ENCODE results near the gene PLEKHM1.
A peak's percentile ranks its signal among the peaks of the same experiment; 100 is the strongest.
"Not testable (repeated sequence)": the region's sequence is repeated elsewhere in the genome, so short reads cannot be mapped to it uniquely, and the experiment has no call there.

The PLEKHM1 gene

GRCh38 chr17:45443371-45444260 is 46.9 kb downstream of the PLEKHM1 start:
- DNase-seq (ENCODE audit: low spot score); FAIRE-seq: not testable (repeated sequence)

GRCh38 chr17:45441526-45442310 is 48.8 kb downstream of the PLEKHM1 start:
- FAIRE-seq (no peak), DNase-seq (ENCODE audit: low spot score) (peak; percentile 2)

GRCh38 chr17:45440839-45441515 is 49.5 kb downstream of the PLEKHM1 start:
- FAIRE-seq (peak; percentile 9), DNase-seq (ENCODE audit: low spot score) (peak; percentile 2)

GRCh38 chr17:45440161-45440778 is 50.3 kb downstream of the PLEKHM1 start:
- FAIRE-seq (no peak), DNase-seq (ENCODE audit: low spot score) (no peak)

GRCh38 chr17:45438931-45439610 is 51.5 kb downstream of the PLEKHM1 start:
- FAIRE-seq = peak; percentile 92
- no peak for DNase-seq (ENCODE audit: low spot score)

GRCh38 chr17:45437465-45438283 is 52.8 kb downstream of the PLEKHM1 start:
- FAIRE-seq (peak; percentile 67), DNase-seq (ENCODE audit: low spot score) (no peak)

GRCh38 chr17:45436625-45437464 is 53.7 kb downstream of the PLEKHM1 start:
- DNase-seq (ENCODE audit: low spot score) (no peak), FAIRE-seq (no peak)

GRCh38 chr17:45436161-45436560 is 54.4 kb downstream of the PLEKHM1 start:
- DNase-seq (ENCODE audit: low spot score) (no peak), FAIRE-seq (no peak)

GRCh38 chr17:45435481-45435880 is 55.0 kb downstream of the PLEKHM1 start:
- DNase-seq (ENCODE audit: low spot score) (no peak), FAIRE-seq (no peak)

- FAIRE-seq = no peak
- no peak for DNase-seq (ENCODE audit: low spot score)
Observed at GRCh38 chr17:45433159-45433535, 57.4 kb downstream of the PLEKHM1 start.

GRCh38 chr17:45432405-45433158 is 57.9 kb downstream of the PLEKHM1 start, which contains the start of gene ARHGAP27:
Gene ARHGAP27 (minus strand): TSS chr17:45432870. CDS start chr17:45430279, 2,591 bp downstream.
- FAIRE-seq (no peak), DNase-seq (ENCODE audit: low spot score) (no peak)

GRCh38 chr17:45431531-45432404 is 58.8 kb downstream of the PLEKHM1 start:
- FAIRE-seq = no peak
- DNase-seq (ENCODE audit: low spot score) = no peak

- no peak for DNase-seq (ENCODE audit: low spot score)
- no peak for FAIRE-seq
Observed at GRCh38 chr17:45430738-45431530, 59.6 kb downstream of the PLEKHM1 start.

- no peak for FAIRE-seq
- no peak for DNase-seq (ENCODE audit: low spot score)
Observed at GRCh38 chr17:45430006-45430737, 60.3 kb downstream of the PLEKHM1 start.

GRCh38 chr17:45429339-45430005 is 61.0 kb downstream of the PLEKHM1 start:
- no peak for FAIRE-seq
- DNase-seq (ENCODE audit: low spot score) = no peak

Measured in urothelium cell line (cell line).